Central memory CD4-positive, alpha-beta T cell (primary cell): ENCODE results near the gene PCDHA3.
"Not testable (repeated sequence)": the region's sequence is repeated elsewhere in the genome, so short reads cannot be mapped to it uniquely, and the experiment has no call there.

Experiments used
- DNase-seq: peaks from one replicate; pipeline ENCODE4 v3.0.0; 2022
- total RNA-seq, 3 experiments: gene quantifications; one replicate each; lab custom pipeline; 2026; lab: John Stamatoyannopoulos, UW

PCDHA3 gene
- 0 reads per million in 3 experiments for total RNA-seq

GRCh38 chr5:140800816-140801493 is at the start of gene PCDHA3:
Gene PCDHA3, plus strand, starts transcription at chr5:140801057.
- no peak for DNase-seq

- DNase-seq: no peak
Measured at GRCh38 chr5:140753561-140753960, 47.3 kb upstream of the PCDHA3 start.

DNA sequence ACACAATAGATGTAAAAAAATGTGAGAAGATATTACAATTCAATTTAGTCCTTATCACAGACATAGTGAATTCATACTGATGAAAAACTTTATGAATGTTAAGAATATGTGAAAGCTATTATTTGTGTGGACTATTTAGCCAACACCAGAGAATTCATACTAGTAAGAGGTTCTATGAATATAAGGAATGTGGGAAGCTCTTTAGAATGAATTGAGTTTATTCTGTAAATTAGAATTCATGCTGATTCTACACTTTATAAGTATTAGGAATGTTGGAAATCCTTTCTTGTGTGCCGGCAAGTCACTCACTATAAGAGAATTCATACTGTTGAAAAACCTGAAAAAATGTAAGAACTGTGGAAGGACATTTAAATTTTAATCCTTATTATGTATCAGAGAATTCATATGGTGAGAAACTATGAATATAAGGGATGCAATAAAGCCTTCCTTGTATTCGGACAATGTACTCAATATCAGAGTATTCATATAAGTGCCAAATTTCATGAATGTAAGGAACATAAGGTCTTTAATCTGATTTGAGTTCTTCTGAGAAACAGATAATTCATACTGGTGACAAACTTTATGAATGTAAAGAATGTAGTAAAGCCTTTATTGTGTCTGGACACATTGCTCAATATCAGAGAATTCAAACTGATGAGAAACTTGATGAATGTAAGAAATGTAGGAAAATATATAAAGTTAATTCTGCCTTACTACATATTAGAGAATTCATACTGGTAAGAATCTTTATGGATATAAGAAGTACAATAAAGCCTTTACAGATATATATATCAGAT is 36.5 kb upstream of the PCDHA3 start:
- no peak for DNase-seq

DNA sequence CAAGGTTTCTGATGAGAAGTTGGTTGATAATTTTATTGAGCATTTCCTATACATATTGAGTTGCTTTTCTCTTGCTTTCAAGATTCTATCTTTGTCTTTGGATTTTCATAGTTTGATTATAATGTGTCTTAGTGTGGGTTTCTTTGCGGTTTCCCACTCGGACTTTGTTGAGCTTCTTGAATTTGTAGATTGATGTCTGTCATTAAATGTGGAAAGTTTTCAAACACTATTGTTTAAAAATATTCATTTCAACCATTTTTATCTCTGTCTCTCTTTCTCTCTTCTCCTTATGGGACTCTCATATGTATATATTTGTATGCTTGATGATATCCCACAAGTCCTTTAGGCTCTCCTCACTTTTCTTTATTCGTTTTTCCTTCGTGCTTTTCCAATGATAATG is 33.4 kb upstream of the PCDHA3 start:
- DNase-seq: no peak

DNA sequence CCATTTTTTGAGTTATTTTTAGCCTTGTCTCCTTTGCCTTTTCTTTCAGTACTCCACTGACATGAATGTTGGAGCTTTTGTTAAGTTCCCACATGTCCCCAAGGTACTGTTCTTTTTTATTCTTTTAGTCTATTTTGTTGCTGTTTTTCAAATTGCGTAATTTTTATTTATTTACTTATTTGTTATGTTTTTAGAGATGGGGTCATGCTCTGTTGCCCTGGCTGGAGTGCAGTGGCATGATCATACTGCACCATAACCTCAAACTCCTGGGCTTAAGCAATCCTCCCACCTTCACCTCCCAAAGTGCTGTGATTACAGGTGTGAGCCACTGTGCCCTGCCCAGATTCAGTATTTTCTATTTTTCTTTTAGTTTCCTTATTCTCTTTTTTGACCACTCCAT is 20.3 kb upstream of the PCDHA3 start:
- DNase-seq: no peak

- DNase-seq: no peak
Measured at GRCh38 chr5:140785905-140786686, 14.8 kb upstream of the PCDHA3 start, which contains the start of gene PCDHA1. Gene PCDHA1, plus strand, starts transcription at chr5:140786140.

- not testable (repeated sequence) for DNase-seq
Measured at GRCh38 chr5:140787422-140787821, 13.4 kb upstream of the PCDHA3 start.

DNA sequence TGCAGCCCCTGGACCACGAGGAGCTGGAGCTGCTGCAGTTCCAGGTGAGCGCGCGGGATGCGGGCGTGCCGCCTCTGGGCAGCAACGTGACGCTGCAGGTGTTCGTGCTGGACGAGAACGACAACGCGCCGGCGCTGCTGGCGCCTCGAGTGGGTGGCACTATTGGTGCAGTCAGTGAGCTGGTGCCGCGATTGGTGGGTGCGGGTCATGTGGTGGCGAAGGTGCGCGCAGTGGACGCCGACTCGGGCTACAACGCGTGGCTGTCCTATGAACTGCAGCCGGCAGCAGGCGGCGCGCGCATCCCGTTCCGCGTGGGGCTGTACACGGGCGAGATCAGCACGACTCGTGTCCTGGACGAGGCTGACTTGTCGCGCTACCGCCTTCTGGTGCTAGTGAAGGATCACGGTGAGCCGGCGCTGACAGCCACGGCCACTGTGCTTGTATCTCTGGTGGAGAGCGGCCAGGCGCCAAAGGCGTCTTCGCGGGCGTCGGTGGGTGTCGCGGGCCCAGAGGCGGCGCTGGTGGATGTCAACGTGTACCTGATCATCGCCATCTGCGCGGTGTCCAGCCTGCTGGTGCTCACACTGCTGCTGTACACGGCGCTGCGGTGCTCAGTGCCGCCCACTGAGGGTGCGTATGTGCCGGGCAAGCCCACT is 12.9 kb upstream of the PCDHA3 start:
- not testable (repeated sequence) for DNase-seq

GRCh38 chr5:140791089-140791488 is 9.8 kb upstream of the PCDHA3 start:
- DNase-seq: no peak

DNA sequence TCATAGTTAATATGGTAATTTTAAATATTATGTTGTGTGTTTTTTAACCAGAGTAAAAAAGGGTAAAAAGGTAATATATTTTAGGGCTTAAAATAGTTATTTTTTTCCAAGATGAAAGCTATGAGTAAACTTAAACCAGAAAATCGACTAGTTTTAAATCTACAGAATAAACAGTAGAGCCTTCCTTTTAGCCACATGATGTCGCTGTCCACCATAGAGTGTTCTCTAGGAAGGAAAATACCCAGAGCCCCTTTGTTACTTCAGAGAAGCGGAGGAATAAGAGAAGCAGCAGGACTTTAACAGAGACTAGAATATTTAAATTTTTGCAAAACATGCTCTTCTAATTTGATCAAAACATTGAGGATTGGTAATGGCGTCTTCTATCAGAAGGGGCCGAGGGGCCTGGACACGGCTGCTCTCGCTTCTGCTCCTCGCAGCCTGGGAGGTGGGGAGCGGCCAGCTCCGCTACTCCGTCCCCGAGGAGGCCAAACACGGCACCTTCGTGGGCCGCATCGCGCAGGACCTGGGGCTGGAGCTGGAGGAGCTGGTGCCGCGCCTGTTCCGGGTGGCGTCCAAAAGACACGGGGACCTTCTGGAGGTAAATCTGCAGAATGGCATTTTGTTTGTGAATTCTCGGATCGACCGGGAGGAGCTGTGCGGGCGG is 6.1 kb upstream of the PCDHA3 start, which contains the start of gene PCDHA2:
TSS of gene PCDHA2 (plus strand) at position 258 of the 664 bp plus-strand sequence.
- no peak for DNase-seq

- DNase-seq: no peak
Measured at GRCh38 chr5:140795259-140795641, 5.6 kb upstream of the PCDHA3 start.

DNA sequence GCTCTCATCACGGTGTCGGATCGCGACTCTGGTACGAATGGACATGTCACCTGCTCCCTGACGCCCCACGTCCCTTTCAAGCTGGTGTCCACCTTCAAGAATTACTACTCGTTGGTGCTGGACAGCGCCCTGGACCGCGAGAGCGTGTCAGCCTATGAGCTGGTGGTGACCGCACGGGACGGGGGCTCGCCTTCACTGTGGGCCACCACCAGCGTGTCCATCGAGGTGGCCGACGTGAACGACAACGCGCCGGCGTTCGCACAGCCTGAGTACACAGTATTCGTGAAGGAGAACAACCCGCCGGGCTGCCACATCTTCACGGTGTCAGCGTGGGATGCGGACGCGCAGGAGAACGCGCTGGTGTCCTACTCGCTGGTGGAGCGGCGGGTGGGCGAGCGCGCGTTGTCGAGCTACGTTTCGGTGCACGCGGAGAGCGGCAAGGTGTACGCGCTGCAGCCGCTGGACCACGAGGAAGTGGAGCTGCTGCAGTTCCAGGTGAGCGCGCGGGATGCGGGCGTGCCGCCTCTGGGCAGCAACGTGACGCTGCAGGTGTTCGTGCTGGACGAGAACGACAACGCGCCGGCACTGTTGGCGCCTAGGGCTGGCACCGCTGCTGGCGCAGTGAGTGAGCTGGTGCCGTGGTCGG is 4.7 kb upstream of the PCDHA3 start:
- DNase-seq: not testable (repeated sequence)

GRCh38 chr5:140796718-140797095 is 4.2 kb upstream of the PCDHA3 start:
- no peak for DNase-seq

DNA sequence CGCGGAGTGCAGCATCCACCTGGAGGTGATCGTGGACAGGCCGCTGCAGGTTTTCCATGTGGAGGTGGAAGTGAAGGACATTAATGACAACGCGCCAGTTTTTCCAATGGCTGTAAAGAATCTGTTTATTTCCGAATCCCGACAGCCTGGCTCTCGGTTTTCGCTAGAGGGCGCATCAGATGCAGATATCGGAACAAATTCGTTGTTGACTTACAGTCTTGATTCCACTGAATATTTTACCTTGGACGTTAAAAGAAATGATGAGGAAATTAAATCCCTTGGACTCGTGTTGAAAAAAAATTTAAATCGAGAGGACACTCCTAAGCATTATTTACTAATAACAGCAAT is 611 bp downstream of the PCDHA3 start:
- DNase-seq: no peak

DNA sequence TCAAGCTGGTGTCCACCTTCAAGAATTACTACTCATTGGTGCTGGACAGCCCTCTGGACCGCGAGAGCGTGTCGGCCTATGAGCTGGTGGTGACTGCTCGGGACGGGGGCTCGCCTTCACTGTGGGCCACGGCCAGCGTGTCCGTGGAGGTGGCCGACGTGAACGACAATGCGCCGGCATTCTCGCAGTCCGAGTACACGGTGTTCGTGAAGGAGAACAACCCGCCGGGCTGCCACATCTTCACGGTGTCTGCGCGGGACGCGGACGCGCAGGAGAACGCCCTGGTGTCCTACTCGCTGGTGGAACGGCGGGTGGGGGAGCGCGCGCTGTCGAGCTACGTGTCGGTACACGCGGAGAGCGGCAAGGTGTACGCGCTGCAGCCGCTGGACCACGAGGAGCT is 1.5 kb downstream of the PCDHA3 start:
- DNase-seq: not testable (repeated sequence)

- no peak for DNase-seq
Measured at GRCh38 chr5:140802781-140803271, 2.0 kb downstream of the PCDHA3 start.

GRCh38 chr5:140806834-140807775 is 6.2 kb downstream of the PCDHA3 start, which contains the start of gene PCDHA4:
Gene PCDHA4, plus strand, starts transcription at chr5:140807068.
- DNase-seq: no peak

DNA sequence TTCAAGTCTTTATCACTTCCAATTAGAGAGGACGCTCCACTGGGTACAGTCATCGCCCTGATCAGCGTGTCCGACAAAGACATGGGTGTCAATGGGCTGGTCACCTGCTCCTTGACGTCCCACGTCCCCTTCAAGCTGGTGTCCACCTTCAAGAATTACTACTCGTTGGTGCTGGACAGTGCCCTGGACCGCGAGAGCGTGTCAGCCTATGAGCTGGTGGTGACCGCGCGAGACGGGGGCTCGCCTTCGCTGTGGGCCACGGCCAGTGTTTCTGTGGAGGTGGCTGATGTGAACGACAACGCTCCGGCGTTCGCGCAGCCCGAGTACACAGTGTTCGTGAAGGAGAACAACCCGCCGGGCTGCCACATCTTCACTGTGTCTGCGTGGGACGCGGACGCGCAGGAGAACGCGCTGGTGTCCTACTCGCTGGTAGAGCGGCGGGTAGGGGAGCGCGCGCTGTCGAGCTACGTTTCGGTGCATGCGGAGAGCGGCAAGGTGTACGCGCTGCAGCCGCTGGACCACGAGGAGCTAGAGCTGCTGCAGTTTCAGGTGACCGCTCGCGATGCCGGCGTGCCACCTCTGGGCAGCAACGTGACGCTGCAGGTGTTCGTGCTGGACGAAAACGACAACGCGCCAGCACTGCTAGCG is 7.5 kb downstream of the PCDHA3 start:
- not testable (repeated sequence) for DNase-seq

GRCh38 chr5:140808889-140809291 is 8.0 kb downstream of the PCDHA3 start:
- no peak for DNase-seq
